Measurements from ENCODE around the gene HACD1.

Gene HACD1

GRCh38 chr10:17564911-17565310, 52.3 kb downstream of the HACD1 start:
- no peak for DNase-seq

GRCh38 chr10:17563452-17563851, 53.7 kb downstream of the HACD1 start:
- no peak for DNase-seq

GRCh38 chr10:17562614-17563013, 54.6 kb downstream of the HACD1 start:
- no peak for DNase-seq

GRCh38 chr10:17561111-17561510, 56.1 kb downstream of the HACD1 start:
- no peak for DNase-seq

- DNase-seq, result no peak
Observed at GRCh38 chr10:17557459-17557858, 59.7 kb downstream of the HACD1 start.

GRCh38 chr10:17548770-17549169, 68.4 kb downstream of the HACD1 start:
- no peak for DNase-seq

- DNase-seq, result no peak
Observed at GRCh38 chr10:17548162-17548561, 69.0 kb downstream of the HACD1 start.

- no peak for DNase-seq
Observed at GRCh38 chr10:17547060-17547459, 70.1 kb downstream of the HACD1 start.

GRCh38 chr10:17544465-17544864, 72.7 kb downstream of the HACD1 start:
- DNase-seq, result no peak
